Smooth muscle cell (in vitro differentiated cells): ENCODE results near the gene FOXD2. TPM values are rescaled to one million over a fixed set of nuclear protein-coding genes. Genes with fewer than 3 reads are reported as not detected.
A peak's percentile ranks its signal among the peaks of the same experiment; 100 is the strongest.

ENCODE experiments used
- DNase-seq: peaks from one replicate; lab custom pipeline; 2025; ENCODE audit not compliant: unreplicated experiment; lab: John Stamatoyannopoulos, UW
- H2AFZ ChIP-seq: fragments of 200-600 bp; sonication (generic); 2 replicates; pipeline ENCODE4 v1.6.0; 2016; ENCODE audit warnings: antibody characterized with exemption, low read depth, mild to moderate bottlenecking
- H3F3A ChIP-seq: fragments of 200-600 bp; sonication (generic); 2 replicates; pipeline ENCODE4 v1.6.0; 2017; ENCODE audit warnings: antibody characterized with exemption, low read depth
- H3K27ac ChIP-seq: fragments of 200-600 bp; sonication (generic); 2 replicates; pipeline ENCODE4 v1.5.1; 2016; ENCODE audit warnings: low read depth, mild to moderate bottlenecking
- H3K27me3 ChIP-seq: fragments of 200-600 bp; sonication (generic); 2 replicates; pipeline ENCODE4 v1.6.1; 2016; ENCODE audit warnings: low read depth, mild to moderate bottlenecking
- H3K36me3 ChIP-seq: fragments of 200-600 bp; sonication (generic); 2 replicates; pipeline ENCODE4 v1.5.1; 2016; ENCODE audit warnings: low read depth
- H3K4me1 ChIP-seq: fragments of 200-600 bp; sonication (generic); 2 replicates; pipeline ENCODE4 v1.5.1; 2016; ENCODE audit warnings: low read depth
- H3K4me2 ChIP-seq: fragments of 200-600 bp; sonication (generic); 2 replicates; pipeline ENCODE4 v1.6.0; 2016; ENCODE audit warnings: mild to moderate bottlenecking
- H3K4me3 ChIP-seq: fragments of 200-600 bp; sonication (generic); 2 replicates; pipeline ENCODE4 v1.5.1; 2016; ENCODE audit warnings: mild to moderate bottlenecking
- H3K79me2 ChIP-seq: fragments of 200-600 bp; sonication (generic); 2 replicates; pipeline ENCODE4 v1.6.0; 2016; ENCODE audit warnings: low read depth, mild to moderate bottlenecking
- H3K9ac ChIP-seq: fragments of 200-600 bp; sonication (generic); 2 replicates; pipeline ENCODE4 v1.6.0; 2016; ENCODE audit warnings: low read depth
- H3K9me3 ChIP-seq: fragments of 200-600 bp; sonication (generic); replicated peaks from 2 replicates; pipeline ENCODE4 v1.5.1; 2016; ENCODE audit warnings: low read depth
- H4K20me1 ChIP-seq: fragments of 200-600 bp; sonication (generic); 2 replicates; pipeline ENCODE4 v1.6.0; 2016; ENCODE audit warnings: low read depth
- WGBS: methylation state at CpG from one replicate; pipeline ENCODE4 v1.1.7; 2016; ENCODE audit warnings: low lambda C conversion rate; 5-methylcytosine and 5-hydroxymethylcytosine counted together
- polyA plus RNA-seq: library from polyadenylated mRNA; unstranded; fragments of >200 nt; fragmentation: Nextera tagmentation; extraction: Ambion mirVana; gene quantifications from 2 replicates; pipeline ENCODE4 v1.2.1, GENCODE V29; 2016
- total RNA-seq: library from RNA; depleted of rRNA; stranded (reverse); fragments of >200 nt; gene quantifications from 2 replicates; pipeline ENCODE4 v1.2.3, GENCODE V29; 2014
- TF ChIP-seq, protein P1 (sequence below): fragments of 200-600 bp; sonication (generic); IDR thresholded peaks from 2 replicates; pipeline ENCODE4 v1.5.1; 2017; ENCODE audit warnings: borderline replicate concordance, mild to moderate bottlenecking, antibody characterized with exemption; ENCODE audit not compliant: insufficient read depth, poor library complexity, severe bottlenecking

The FOXD2 gene
- total and polyA plus RNA-seq, 2 experiments from 2014 or later: 0.09 TPM; not detected in 1

GRCh38 chr1:47433037-47433421 lies 4.8 kb upstream of the FOXD2 start:
- H3K9ac ChIP-seq: no peak overlapping the region
- DNase-seq: no peak
- H3K79me2 ChIP-seq: no peaks in the 10 kb centered on the region
- WGBS: 17% methylated on average over 17 of the region's 17 CpGs
- H3K27ac ChIP-seq: no peak overlapping the region
- peaks cover 15% of the 10 kb centered on the region for H3K4me1 ChIP-seq
- H3K4me3 ChIP-seq: no peak overlapping the region
- H3K4me2 ChIP-seq: peak overlapping the region; percentile 64
- no peaks in the 10 kb centered on the region for H3K9me3 ChIP-seq
- TF ChIP-seq, protein P1, sequence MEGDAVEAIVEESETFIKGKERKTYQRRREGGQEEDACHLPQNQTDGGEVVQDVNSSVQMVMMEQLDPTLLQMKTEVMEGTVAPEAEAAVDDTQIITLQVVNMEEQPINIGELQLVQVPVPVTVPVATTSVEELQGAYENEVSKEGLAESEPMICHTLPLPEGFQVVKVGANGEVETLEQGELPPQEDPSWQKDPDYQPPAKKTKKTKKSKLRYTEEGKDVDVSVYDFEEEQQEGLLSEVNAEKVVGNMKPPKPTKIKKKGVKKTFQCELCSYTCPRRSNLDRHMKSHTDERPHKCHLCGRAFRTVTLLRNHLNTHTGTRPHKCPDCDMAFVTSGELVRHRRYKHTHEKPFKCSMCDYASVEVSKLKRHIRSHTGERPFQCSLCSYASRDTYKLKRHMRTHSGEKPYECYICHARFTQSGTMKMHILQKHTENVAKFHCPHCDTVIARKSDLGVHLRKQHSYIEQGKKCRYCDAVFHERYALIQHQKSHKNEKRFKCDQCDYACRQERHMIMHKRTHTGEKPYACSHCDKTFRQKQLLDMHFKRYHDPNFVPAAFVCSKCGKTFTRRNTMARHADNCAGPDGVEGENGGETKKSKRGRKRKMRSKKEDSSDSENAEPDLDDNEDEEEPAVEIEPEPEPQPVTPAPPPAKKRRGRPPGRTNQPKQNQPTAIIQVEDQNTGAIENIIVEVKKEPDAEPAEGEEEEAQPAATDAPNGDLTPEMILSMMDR: no peak
- H2AFZ ChIP-seq: no peak overlapping the region
- no peaks in the 10 kb centered on the region for H3K36me3 ChIP-seq
- peaks cover 4% of the 10 kb centered on the region for H4K20me1 ChIP-seq
- H3F3A ChIP-seq: no peaks in the 10 kb centered on the region
- H3K27me3 ChIP-seq: peaks cover 98% of the 10 kb centered on the region

- H3K27ac ChIP-seq: no peak overlapping the region
- H3K9me3 ChIP-seq: no peaks in the 10 kb centered on the region
- H3K4me1 ChIP-seq: peaks cover 15% of the 10 kb centered on the region
- H3K9ac ChIP-seq: no peak overlapping the region
- TF ChIP-seq, protein P1: no peak
- H3K79me2 ChIP-seq: no peaks in the 10 kb centered on the region
- no peaks in the 10 kb centered on the region for H3F3A ChIP-seq
- no peak for DNase-seq
- H2AFZ ChIP-seq: no peak overlapping the region
- peaks cover 96% of the 10 kb centered on the region for H3K27me3 ChIP-seq
- H3K36me3 ChIP-seq: no peaks in the 10 kb centered on the region
- H3K4me2 ChIP-seq: peak overlapping the region; percentile 66
- H4K20me1 ChIP-seq: peaks cover 4% of the 10 kb centered on the region
- H3K4me3 ChIP-seq: peak overlapping the region; percentile 18
- WGBS: 8% methylated on average over 29 of the region's 30 CpGs
Measured at GRCh38 chr1:47433477-47434050, 4.3 kb upstream of the FOXD2 start.

GRCh38 chr1:47434051-47434842 lies 3.6 kb upstream of the FOXD2 start:
- Histone ChIP-seq H3K36me3 (no peaks in the 10 kb centered on the region), H3K4me1 (peaks cover 15% of the 10 kb centered on the region), H3F3A (no peaks in the 10 kb centered on the region), H4K20me1 (peaks cover 4% of the 10 kb centered on the region), H3K27ac (no peak overlapping the region), H3K9ac (no peak overlapping the region), H3K79me2 (no peaks in the 10 kb centered on the region), H3K4me2 (peak overlapping the region; percentile 66), H3K27me3 (peaks cover 96% of the 10 kb centered on the region), H3K9me3 (no peaks in the 10 kb centered on the region), H3K4me3 (peak overlapping the region; percentile 18), H2AFZ (no peak overlapping the region)
- 4% methylated on average over 51 of the region's 51 CpGs for WGBS
- TF ChIP-seq, protein P1: no peak
- no peak for DNase-seq
